Activated effector memory CD4-positive, alpha-beta T cell treated with anti-CD3 and anti-CD28 coated beads, Interleukin-2, amount 50 U/mL, for 16 hours (primary cell): ENCODE data around the gene BUB1B.
A peak's percentile ranks its signal among the peaks of the same experiment; 100 is the strongest.
"Not testable (repeated sequence)": the region's sequence is repeated elsewhere in the genome, so short reads cannot be mapped to it uniquely, and the experiment has no call there.

Experiments
- DNase-seq: peaks from one replicate; pipeline ENCODE4 v3.0.0-alpha.2; 2020

Gene BUB1B

GRCh38 chr15:40160689-40161688 is at the start of gene BUB1B:
Gene BUB1B, plus strand, starts transcription at chr15:40161069. Its CDS starts 152 bp downstream, at chr15:40161221.
- peak; percentile 97 for DNase-seq

- DNase-seq, result peak; percentile 37
These were observed 49.0 kb upstream of the BUB1B start for GRCh38 chr15:40111888-40112287.

- peak; percentile 5 for DNase-seq
These were observed 48.1 kb upstream of the BUB1B start for GRCh38 chr15:40112789-40113188.

- no peak for DNase-seq
These were observed 46.7 kb upstream of the BUB1B start for GRCh38 chr15:40114218-40114617.

GRCh38 chr15:40115106-40115505 is 45.8 kb upstream of the BUB1B start:
- DNase-seq, result peak; percentile 27

- peak; percentile 78 for DNase-seq
These were observed 45.2 kb upstream of the BUB1B start for GRCh38 chr15:40115670-40116093.

GRCh38 chr15:40118473-40118872 is 42.4 kb upstream of the BUB1B start:
- DNase-seq, result no peak

GRCh38 chr15:40121911-40122638 is 38.8 kb upstream of the BUB1B start:
- no peak for DNase-seq

GRCh38 chr15:40122989-40123388 is 37.9 kb upstream of the BUB1B start:
- DNase-seq, result not testable (repeated sequence)

- not testable (repeated sequence) for DNase-seq
These were observed 37.0 kb upstream of the BUB1B start for GRCh38 chr15:40123863-40124262.

GRCh38 chr15:40124333-40124732 is 36.5 kb upstream of the BUB1B start:
- not testable (repeated sequence) for DNase-seq

- not testable (repeated sequence) for DNase-seq
These were observed 36.0 kb upstream of the BUB1B start for GRCh38 chr15:40124807-40125285.

GRCh38 chr15:40125950-40126349 is 34.9 kb upstream of the BUB1B start:
- DNase-seq, result no peak

- DNase-seq, result no peak
These were observed 31.9 kb upstream of the BUB1B start for GRCh38 chr15:40128766-40129660.

- DNase-seq, result no peak
These were observed 30.8 kb upstream of the BUB1B start for GRCh38 chr15:40130118-40130517.

GRCh38 chr15:40130799-40131502 is 29.9 kb upstream of the BUB1B start:
- DNase-seq, result no peak

GRCh38 chr15:40133544-40133943 is 27.3 kb upstream of the BUB1B start:
- DNase-seq, result no peak

- DNase-seq, result no peak
These were observed 26.0 kb upstream of the BUB1B start for GRCh38 chr15:40134885-40135284.

- DNase-seq, result not testable (repeated sequence)
These were observed 24.9 kb upstream of the BUB1B start for GRCh38 chr15:40135846-40136450.

GRCh38 chr15:40136470-40137302 is 24.2 kb upstream of the BUB1B start:
- no peak for DNase-seq
